Naive thymus-derived CD8-positive, alpha-beta T cell (primary cell): ENCODE measurements around the gene ZNF260. TPM values are rescaled to one million over a fixed set of nuclear protein-coding genes. Genes with fewer than 3 reads are reported as not detected.

Experiments used
- ATAC-seq, 2 donors: fragments of 150-1000 bp; cut with Tn5 transposase in 1 of 2; sonication (Bioruptor Pico), chemical (Tn5 transposase) in 1 of 2; 1 replicate in 1 of 2; 2 replicates in 1 of 2; pipeline ENCODE4 v1.10.0; 2021; ENCODE audit warnings: mild to moderate bottlenecking in 2 of 2, moderate library complexity in 2 of 2
- POLR2A ChIA-PET: fragments of 350-600 bp; sonication (Branson Sonifier 250); formaldehyde crosslinking; loops from one replicate; lab custom pipeline; 2021; ENCODE audit warnings: antibody characterized with exemption; lab: Charles Lee
- DNase-seq, 10 donors: peaks; one replicate each; pipeline versions ENCODE4 v3.0.0 to v3.0.0-alpha.2; 2020 to 2022
- H3K27ac Mint-ChIP-seq, 10 donors: one replicate each; pipeline ENCODE4 v1.8.0; 2020 to 2022; ENCODE audit warnings: mild to moderate bottlenecking in 10 of 10, mixed read lengths in 10 of 10, moderate library complexity in 4 of 10, inconsistent platforms in 1 of 10
- H3K27me3 Mint-ChIP-seq, 5 donors: one replicate each; pipeline ENCODE4 v1.8.0; 2021 to 2022; ENCODE audit warnings: mixed read lengths in 5 of 5
- H3K36me3 Mint-ChIP-seq, 3 donors: one replicate each; pipeline ENCODE4 v1.8.0; 2020 to 2022; ENCODE audit warnings: mixed read lengths in 3 of 3, mild to moderate bottlenecking in 2 of 3, inconsistent platforms in 1 of 3
- H3K4me1 Mint-ChIP-seq, 4 donors: one replicate each; pipeline ENCODE4 v1.8.0; 2021 to 2022; ENCODE audit warnings: mixed read lengths in 4 of 4
- H3K4me3 Mint-ChIP-seq, 10 donors: one replicate each; pipeline ENCODE4 v1.8.0; 2020 to 2022; ENCODE audit warnings: mild to moderate bottlenecking in 10 of 10, mixed read lengths in 10 of 10, moderate library complexity in 6 of 10, inconsistent platforms in 1 of 10
- H3K9me3 Mint-ChIP-seq, 9 donors: one replicate each; pipeline ENCODE4 v1.8.0; 2020 to 2022; ENCODE audit warnings: mixed read lengths in 9 of 9, mild to moderate bottlenecking in 3 of 9, inconsistent platforms in 1 of 9, moderate library complexity in 1 of 9
- polyA plus RNA-seq, 3 donors: library from polyadenylated mRNA; unstranded; fragments of 300-500 nt; fragmentation: Illumina TruSeq; gene quantifications; one replicate each; pipeline ENCODE4 v1.2.3, GENCODE V29; 2021
- total RNA-seq, 8 experiments: library from RNA in 2 of 8; stranded (reverse) in 2 of 8; gene quantifications; one replicate each; pipeline ENCODE4 v1.2.3 and lab custom pipeline; 2021 to 2026

ZNF260 gene
- total RNA-seq (10 to 100 TPM; 19.1 to 20.5 TPM), polyA plus RNA-seq (1 to 10 TPM; 5.5 to 9.8 (median 8.2) TPM), total RNA-seq (lab: John Stamatoyannopoulos, UW) (7.4 to 42.6 (median 20.2) reads per million in 6 experiments)

DNA sequence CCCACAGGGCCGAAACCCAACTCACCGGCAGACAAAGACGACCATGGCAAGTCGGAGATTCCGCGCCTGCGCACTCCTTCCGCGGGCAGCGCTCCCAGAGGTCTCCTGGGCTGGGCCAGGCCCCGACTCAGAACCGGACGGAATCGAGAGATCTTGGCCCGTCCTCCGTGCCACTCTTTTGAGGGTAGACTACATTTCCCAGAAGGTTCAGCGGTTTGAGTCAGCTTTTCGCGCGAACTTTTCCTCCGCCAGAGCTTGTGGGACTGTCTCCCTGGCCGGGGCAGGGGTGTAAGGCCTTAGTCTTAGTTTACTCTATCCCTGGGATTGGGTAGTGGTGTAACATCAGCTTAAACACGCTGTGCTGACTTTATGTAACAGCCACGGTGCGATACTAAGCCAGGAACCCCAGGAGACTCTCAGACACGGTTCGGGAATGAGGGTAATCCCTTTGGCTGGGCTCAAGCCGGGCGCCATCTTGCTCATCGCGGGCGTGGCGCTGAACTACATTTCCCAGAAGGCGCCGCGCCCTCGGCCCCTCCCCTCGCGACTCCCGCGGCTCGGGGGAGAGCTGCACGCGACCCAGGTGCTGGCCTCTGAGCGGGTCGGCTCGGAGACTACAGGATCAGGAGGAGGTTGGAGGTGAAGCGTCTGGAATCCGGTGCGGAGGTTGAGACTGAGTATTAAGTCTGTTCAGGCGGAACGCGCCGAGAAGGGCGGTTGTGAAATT lies at the start of gene ZNF260:
TSS of gene ZNF260 (minus strand) at position 78 of the 727 bp plus-strand sequence. CDS start 13,033 bp downstream, outside the sequence.
- ATAC-seq (peak; percentile 89), DNase-seq (peak; percentile 84 to 95 (median 90))
- Mint-ChIP-seq H3K9me3 (peaks cover 0 to 76% (median 32%) of the 10 kb centered on the region in 9 donors), H3K36me3 (peaks cover 32 to 65% (median 33%) of the 10 kb centered on the region in 3 donors), H3K4me1 (peaks cover 19 to 32% (median 24%) of the 10 kb centered on the region in 4 donors), H3K27ac (peak within 1 kb of the TSS; percentile 93 to 99 (median 98)), H3K27me3 (no peaks in the 10 kb centered on the region), H3K4me3 (peak within 1 kb of the TSS; percentile 94 to 100 (median 98))
- POLR2A ChIA-PET, result interaction anchor here (0.6 to 3.0 kb wide), 16 partner anchors 16 to 789 kb away, joined by 3 to 32 read pairs (median 6); partner anchors contain the start of genes CAPNS1, ZFP14, ZNF146 and ZNF345

DNA sequence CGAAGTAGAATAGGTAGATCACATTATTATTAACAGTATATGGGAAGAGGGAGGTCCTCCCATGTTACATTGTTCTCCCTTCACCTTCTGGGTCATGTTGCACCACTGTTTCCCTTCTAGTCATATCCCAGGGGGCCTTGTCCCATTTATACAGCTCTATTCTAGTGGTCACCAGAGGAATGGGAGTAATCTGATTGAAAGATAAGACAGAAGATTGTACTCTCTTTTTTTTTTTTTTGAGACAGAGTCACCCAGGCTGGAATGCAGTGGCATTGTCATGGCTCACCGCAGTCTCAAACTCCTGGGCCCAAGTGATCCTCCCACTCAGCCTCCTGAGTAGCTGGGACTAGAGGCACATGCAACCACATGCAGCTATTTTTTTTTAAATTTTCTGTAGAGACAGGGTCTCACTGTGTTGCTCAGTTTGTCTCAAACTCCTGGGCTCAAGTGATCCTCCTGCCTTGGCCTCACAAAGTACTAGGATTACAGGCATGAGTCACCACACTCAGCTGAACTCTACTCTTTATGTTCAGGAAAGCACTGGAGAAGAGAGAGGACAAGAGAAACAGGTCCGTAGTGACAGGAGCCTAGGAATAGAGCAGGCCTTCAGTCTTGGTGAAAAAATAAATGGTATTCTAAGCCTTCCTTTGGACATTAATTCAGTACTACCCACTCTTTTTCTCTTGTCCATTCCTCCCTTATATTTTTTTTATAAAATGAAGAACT lies 49.4 kb upstream of the ZNF260 start:
- H3K4me3 Mint-ChIP-seq, result no peak overlapping the region
- peaks cover 0 to 46% (median 19%) of the 10 kb centered on the region in 9 donors for H3K9me3 Mint-ChIP-seq
- POLR2A ChIA-PET, result interaction anchor here (0.7 to 1.0 kb wide), 4 partner anchors 11 to 849 kb away, joined by 3 to 4 read pairs (median 4); partner anchors contain the start of gene ZNF420
- no peak for ATAC-seq
- DNase-seq, result no peak
- no peaks in the 10 kb centered on the region for H3K27me3 Mint-ChIP-seq
- no peak overlapping the region for H3K27ac Mint-ChIP-seq
- H3K4me1 Mint-ChIP-seq, result peaks cover 19 to 29% (median 26%) of the 10 kb centered on the region in 4 donors
- H3K36me3 Mint-ChIP-seq, result peaks cover 30 to 61% (median 60%) of the 10 kb centered on the region in 3 donors

DNA sequence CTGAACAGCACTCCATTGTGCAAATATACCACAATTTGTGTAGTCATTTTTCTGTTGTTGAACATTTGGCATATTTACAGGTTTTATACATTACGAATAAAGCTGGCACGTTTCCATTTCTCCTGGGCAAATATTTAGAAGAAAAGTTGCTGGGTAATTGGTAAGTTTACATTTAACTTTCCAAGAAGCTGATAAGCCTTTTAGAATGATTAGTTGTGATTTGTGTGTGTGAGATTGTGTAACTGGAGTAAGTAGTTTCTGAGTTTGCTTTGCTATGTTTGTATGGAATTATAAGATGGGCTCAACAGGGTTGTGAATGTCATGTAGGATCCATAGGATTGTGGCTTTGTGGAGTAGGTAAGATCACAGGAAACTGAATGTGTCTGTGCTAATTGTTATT lies 46.7 kb upstream of the ZNF260 start:
- DNase-seq (no peak), ATAC-seq (no peak)
- Mint-ChIP-seq H3K4me3 (peak overlapping the region; percentile 83 to 100 (median 94)), H3K27ac (peak overlapping the region; percentile 40 to 99 (median 96)), H3K36me3 (peaks cover 15 to 58% (median 54%) of the 10 kb centered on the region in 3 donors), H3K9me3 (peaks cover 0 to 33% (median 9%) of the 10 kb centered on the region in 9 donors), H3K27me3 (no peaks in the 10 kb centered on the region), H3K4me1 (peaks cover 25 to 40% (median 37%) of the 10 kb centered on the region in 4 donors)
- POLR2A ChIA-PET, result interaction anchor here (0.6 to 2.7 kb wide), 3 partner anchors 85 to 638 kb away, joined by 3 to 19 read pairs (median 10); partner anchors contain the start of genes ZNF345 and ZNF566

DNA sequence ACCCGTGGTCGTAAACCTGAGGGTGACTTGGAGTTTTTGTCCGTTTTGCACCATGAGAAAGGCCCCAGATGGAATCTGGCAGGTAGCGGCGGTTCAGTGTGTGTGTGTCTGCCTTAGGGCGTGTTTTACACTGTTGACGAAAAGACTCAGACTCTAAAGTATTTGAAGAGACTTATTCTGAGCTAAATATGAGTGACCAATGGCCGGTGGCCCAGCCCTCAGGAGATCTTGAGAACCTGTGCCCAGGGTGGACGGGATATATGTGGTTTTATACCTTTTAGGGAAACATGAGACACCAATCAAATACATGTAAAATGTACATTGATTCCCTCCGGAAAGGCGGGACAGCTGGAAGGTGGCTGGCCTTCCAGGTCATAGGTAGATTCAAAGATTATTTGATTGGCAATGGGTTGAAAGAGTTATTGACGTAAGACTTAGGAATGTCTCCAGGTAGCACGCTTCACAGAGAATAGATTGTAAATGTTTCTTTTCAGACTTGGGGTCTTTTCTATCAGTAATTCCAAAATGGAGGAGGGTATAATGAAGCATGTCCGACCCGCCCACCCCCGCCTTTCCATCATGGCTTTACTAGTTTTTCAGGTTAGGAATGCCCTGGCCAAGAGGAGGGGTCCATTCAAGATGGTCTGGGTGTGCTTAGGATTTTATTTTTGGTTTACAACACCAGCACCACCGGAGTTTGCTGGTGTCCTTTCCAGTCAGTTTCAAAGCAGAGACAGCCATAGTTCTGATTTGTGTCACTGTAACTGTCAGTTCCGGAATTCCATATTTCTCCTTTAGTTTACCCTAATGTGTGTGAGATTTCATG lies 46.0 kb upstream of the ZNF260 start:
- H3K4me3 Mint-ChIP-seq, result peak overlapping the region; percentile 83 to 100 (median 94)
- H3K27ac Mint-ChIP-seq, result peak overlapping the region; percentile 96 to 100 (median 97)
- DNase-seq, result peak in 1 of 10 donors; percentile 8
- no peak for ATAC-seq
- peaks cover 14 to 59% (median 57%) of the 10 kb centered on the region in 3 donors for H3K36me3 Mint-ChIP-seq
- no peaks in the 10 kb centered on the region for H3K27me3 Mint-ChIP-seq
- H3K4me1 Mint-ChIP-seq, result peaks cover 25 to 42% (median 39%) of the 10 kb centered on the region in 4 donors
- peaks cover 0 to 34% (median 8%) of the 10 kb centered on the region in 9 donors for H3K9me3 Mint-ChIP-seq
- POLR2A ChIA-PET, result interaction anchor here (0.6 to 2.7 kb wide), 6 partner anchors 10 to 639 kb away, joined by 3 to 19 read pairs (median 8); partner anchors contain the start of genes ZNF260, ZNF345, ZNF461 and ZNF566

DNA sequence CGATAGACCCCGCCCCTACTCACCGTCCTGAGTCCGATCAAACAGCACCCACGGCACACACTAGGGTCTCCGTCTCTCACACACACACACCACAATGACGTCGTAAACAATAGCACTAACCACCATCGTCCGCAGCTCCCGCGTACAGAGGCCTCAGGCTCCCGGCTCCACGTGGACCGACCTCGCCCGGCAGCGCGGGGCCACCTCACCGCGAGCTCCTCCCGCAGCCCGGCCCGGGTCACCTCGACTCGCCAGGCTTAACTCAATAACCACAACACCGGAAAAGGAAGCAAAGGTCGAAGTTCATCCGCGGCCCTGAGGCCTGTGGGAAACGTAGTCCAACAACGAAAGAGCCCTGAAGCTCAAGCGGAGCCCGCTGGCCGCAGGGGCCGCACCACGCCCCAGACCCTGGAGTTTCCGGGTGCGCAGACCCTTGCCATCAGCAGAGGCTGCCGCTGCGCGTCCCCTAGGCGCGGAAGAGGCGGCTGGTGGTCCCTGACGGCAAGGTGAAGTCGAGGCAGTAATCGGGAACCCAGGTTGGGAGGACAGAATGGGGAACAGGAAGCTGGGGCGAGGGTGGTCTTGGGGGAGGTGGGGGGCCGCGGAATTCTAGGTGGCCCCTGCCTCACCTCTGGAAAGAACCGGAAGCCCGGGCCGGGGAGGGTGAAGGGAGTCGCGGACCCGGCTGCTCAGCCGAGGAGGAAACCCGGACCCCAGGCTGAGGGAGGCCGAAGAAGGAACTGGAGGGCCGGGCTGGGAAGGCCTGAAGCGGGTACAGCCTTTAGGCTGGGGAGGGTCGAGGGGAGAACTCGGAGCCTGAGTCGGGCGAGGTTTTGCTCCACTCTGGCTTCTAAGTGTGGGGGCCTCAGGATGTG lies 45.2 kb upstream of the ZNF260 start, which contains the start of gene ZNF529:
TSS of gene ZNF529 (minus strand) at position 273 of the 875 bp plus-strand sequence. CDS start 946 bp downstream, outside the sequence.
- Mint-ChIP-seq H3K4me3 (peak within 1 kb of the TSS; percentile 83 to 100 (median 94)), H3K27ac (peak within 1 kb of the TSS; percentile 96 to 100 (median 97)), H3K4me1 (peaks cover 25 to 48% (median 41%) of the 10 kb centered on the region in 4 donors), H3K27me3 (no peaks in the 10 kb centered on the region), H3K9me3 (peaks cover 0 to 40% (median 11%) of the 10 kb centered on the region in 9 donors), H3K36me3 (peaks cover 19 to 64% (median 57%) of the 10 kb centered on the region in 3 donors)
- POLR2A ChIA-PET, result interaction anchor here (0.9 to 2.7 kb wide), 9 partner anchors 9 to 599 kb away, joined by 3 to 19 read pairs (median 6); partner anchors contain the start of genes ZNF260, ZNF345, ZNF382 and ZNF461
- peak; percentile 65 to 93 (median 88) for DNase-seq
- ATAC-seq, result peak; percentile 84 to 93

DNA sequence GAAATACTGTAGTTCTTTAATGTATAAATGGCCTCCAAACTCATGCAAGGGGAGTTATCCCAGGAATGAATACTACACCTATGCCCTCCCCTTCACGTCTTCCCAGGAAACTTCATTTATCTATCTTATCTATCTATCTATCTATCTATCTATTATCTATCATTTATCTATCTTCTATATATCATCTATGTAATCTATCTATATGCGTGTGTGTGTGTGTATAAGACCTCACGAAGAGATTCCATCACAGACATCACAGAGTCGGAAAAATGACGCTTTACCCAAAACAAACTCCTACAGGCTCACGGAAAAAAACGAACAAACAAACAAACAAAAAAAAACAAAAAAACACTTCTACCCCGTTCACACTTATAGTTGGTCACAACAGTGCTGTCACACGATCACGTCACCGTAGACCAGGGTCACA lies 44.5 kb upstream of the ZNF260 start:
- no peak for DNase-seq
- no peak for ATAC-seq
- peaks cover 0 to 44% (median 16%) of the 10 kb centered on the region in 9 donors for H3K9me3 Mint-ChIP-seq
- H3K36me3 Mint-ChIP-seq, result peaks cover 24 to 67% (median 59%) of the 10 kb centered on the region in 3 donors
- H3K27ac Mint-ChIP-seq, result peak overlapping the region; percentile 96 to 100 (median 97)
- H3K4me3 Mint-ChIP-seq, result peak overlapping the region; percentile 83 to 100 (median 94)
- H3K4me1 Mint-ChIP-seq, result peaks cover 30 to 52% (median 46%) of the 10 kb centered on the region in 4 donors
- no peaks in the 10 kb centered on the region for H3K27me3 Mint-ChIP-seq
- POLR2A ChIA-PET, result interaction anchor here (0.9 to 2.7 kb wide), 8 partner anchors 19 to 600 kb away, joined by 3 to 19 read pairs (median 8); partner anchors contain the start of genes ZNF260, ZNF345, ZNF382 and ZNF461

DNA sequence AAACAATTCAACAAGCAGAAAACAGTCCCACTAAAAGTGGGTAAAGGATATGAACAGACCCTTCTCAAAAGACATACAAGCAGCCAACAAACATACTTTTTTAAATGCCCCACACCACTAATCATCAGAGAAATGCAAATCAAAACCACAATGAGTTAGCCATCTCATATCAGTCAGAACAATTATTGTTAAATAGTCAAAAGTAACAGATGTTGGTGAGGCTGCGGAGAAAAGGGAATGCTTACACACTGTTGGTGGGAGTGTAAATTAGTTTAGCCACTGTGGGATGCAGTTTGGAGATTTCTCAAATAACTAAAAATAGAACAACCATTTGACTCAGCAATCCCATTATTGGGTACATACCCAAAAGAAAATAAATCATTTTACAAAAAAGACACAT lies 36.3 kb upstream of the ZNF260 start:
- POLR2A ChIA-PET, result interaction anchor here (1.9 kb wide), 1 partner anchor 9 kb away, joined by 5 read pairs; the partner anchor contains the start of gene ZNF529
- ATAC-seq, result no peak
- Mint-ChIP-seq H3K36me3 (peaks cover 71 to 97% (median 97%) of the 10 kb centered on the region in 3 donors), H3K4me1 (peaks cover 6 to 24% (median 13%) of the 10 kb centered on the region in 4 donors), H3K27me3 (no peaks in the 10 kb centered on the region), H3K9me3 (peaks cover 0 to 100% (median 58%) of the 10 kb centered on the region in 9 donors), H3K4me3 (peak overlapping the region in 1 of 10 donors; percentile 15), H3K27ac (no peak overlapping the region)
- no peak for DNase-seq

DNA sequence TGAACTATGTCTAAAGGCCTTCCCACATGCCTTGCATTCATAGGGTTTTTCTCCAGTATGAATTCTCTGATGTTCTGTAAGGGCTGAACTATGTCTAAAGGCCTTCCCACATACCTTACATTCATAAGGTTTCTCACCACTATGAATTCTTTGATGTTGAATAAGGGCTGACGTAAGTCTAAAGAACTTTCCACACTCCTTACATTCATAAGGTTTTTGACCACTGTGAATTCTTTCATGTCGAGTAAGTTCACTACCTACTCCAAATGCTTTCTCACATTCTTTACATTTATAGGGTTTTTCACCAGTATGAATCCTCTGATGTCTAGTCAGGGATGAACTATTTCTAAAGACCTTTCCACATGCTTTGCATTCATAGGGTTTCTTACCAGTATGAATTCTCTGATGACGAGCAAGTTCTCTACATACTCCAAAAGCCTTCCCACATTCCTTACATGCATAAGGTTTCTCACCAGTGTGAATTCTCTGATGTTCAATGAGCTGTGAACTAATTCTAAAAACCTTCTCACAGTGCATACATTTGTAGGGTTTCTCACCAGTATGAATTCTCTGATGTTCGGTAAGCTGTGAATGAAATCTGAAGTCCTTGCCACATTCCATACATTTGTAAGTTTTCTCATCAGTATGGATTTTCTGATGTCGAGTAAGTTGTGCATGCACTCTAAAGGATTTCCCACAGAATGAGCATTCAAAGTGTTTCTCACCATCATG lies 19.1 kb upstream of the ZNF260 start:
- POLR2A ChIA-PET, result no interaction called here
- peaks cover 37 to 100% (median 69%) of the 10 kb centered on the region in 9 donors for H3K9me3 Mint-ChIP-seq
- H3K27me3 Mint-ChIP-seq, result no peaks in the 10 kb centered on the region
- no peak overlapping the region for H3K27ac Mint-ChIP-seq
- DNase-seq (peak in 2 of 10 donors; percentile 5 to 7), ATAC-seq (no peak)
- H3K36me3 Mint-ChIP-seq, result peaks cover 72 to 98% (median 87%) of the 10 kb centered on the region in 3 donors
- no peaks in the 10 kb centered on the region for H3K4me1 Mint-ChIP-seq
- no peak overlapping the region for H3K4me3 Mint-ChIP-seq

DNA sequence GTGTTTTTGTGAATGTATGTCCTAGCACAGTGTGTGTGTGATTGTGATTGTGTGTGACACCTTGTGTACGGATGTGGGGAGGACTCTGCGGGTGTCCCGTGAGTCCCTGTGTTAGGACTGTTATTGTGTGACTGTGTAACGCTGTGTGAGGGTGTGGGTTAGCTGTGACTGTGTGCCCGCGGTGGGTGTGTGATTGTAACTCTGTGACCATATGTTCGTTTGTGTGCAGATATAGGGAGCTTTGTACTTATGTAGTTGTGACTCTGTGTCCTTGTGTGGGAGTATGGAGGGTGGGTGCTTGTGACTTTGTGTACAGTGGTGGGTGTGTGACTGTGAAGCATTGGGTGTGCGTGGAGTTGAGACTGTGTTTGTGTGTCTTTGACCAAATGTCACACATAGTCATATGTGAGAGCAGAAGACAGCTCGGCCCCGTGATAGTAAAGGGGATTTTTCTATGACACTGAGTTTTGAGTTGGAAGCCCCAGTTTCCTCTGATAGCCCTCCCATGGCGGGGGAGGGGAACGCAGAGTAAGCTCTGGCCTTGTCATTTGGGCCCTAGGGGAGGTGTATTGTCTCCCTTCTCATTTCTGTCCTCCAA lies 949 bp upstream of the ZNF260 start:
- Mint-ChIP-seq H3K9me3 (peaks cover 0 to 77% (median 32%) of the 10 kb centered on the region in 9 donors), H3K36me3 (peaks cover 28 to 66% (median 36%) of the 10 kb centered on the region in 3 donors), H3K27me3 (no peaks in the 10 kb centered on the region), H3K4me3 (peak overlapping the region; percentile 94 to 100 (median 98)), H3K27ac (peak overlapping the region; percentile 93 to 99 (median 98)), H3K4me1 (peaks cover 19 to 32% (median 24%) of the 10 kb centered on the region in 4 donors)
- POLR2A ChIA-PET, result interaction anchor here (1.0 to 3.0 kb wide), 11 partner anchors 15 to 788 kb away, joined by 3 to 32 read pairs (median 7); partner anchors contain the start of genes ZFP14, ZNF146, ZNF345 and ZNF382
- ATAC-seq, result peak in 1 of 2 donors; percentile 15
- DNase-seq, result no peak
